Stimulated activated CD8-positive, alpha-beta memory T cell treated with anti-CD3 and anti-CD28 coated beads, Interleukin-4, amount 100 ng/mL, for 1 hour (primary cell): Measurements from ENCODE around the gene CENPQ.

Experiments used
- DNase-seq, 2 donors: peaks; one replicate each; pipeline ENCODE4 v3.0.0-alpha.2; 2020; ENCODE audit warnings: low read depth in 2 of 2, low spot score in 1 of 2

CENPQ gene

GRCh38 chr6:49540614-49541013, 77.4 kb downstream of the CENPQ start:
- no peak for DNase-seq

- DNase-seq, result no peak
These were observed 78.1 kb downstream of the CENPQ start for GRCh38 chr6:49541210-49541724.

- DNase-seq, result no peak
These were observed 78.8 kb downstream of the CENPQ start for GRCh38 chr6:49541936-49542335.
